ENCODE data around the gene TEX11.
"Not testable (repeated sequence)": the region's sequence is repeated elsewhere in the genome, so short reads cannot be mapped to it uniquely, and the experiment has no call there.

GRCh38 chrX:70844081-70844480, 64.4 kb downstream of the TEX11 start:
- TF ChIP-seq CTCF (IDR thresholded peaks at IDR 0.05); POLR2A (IDR thresholded peaks at IDR 0.05; ENCODE audit: low read depth); POLR2AphosphoS5 (IDR thresholded peaks at IDR 0.05); EP300 (IDR thresholded peaks at IDR 0.05): not testable (repeated sequence)

Data from esophagus muscularis mucosa (tissue), 4 donors.